ENCODE results near the gene TMEM156. TPM values are rescaled to one million over a fixed set of nuclear protein-coding genes. Genes with fewer than 3 reads are reported as not detected.

TMEM156 gene
- total and polyA plus RNA-seq, 7 donors: 0.08 to 0.15 (median 0.10) TPM; not detected in 4

DNA sequence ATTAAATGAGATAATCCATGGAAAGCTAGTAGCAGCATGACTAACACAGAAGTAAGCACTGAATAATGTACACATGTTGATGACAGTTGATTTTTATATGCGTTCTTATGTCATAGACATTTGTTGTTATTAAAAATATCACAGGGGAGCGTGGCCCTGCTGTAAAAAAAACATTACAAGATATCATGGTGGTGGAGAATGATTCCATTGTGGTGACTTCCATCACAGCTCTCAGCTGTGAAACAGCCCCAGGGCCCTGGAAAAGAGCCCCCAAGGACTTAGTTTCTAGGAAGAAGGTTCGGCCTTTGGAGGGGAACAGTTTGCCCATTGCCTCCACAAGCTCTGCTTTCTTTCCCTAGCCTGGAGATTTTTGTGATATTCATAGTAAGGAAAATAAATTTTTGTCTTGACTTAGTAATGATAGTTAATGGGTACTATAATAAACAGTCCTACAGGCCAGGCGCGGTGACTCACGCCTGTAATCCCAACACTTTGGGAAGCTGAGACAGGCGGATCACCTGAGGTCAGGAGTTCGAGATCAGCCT lies 114.7 kb downstream of the TMEM156 start:
- Histone ChIP-seq H3K4me3 (no peak overlapping the region), H3K4me1 (no peaks in the 10 kb centered on the region), H3K27me3 (ENCODE audit: insufficient read depth in 3 of 3, low read length in 2 of 3) (no peaks in the 10 kb centered on the region), H3K9me3 (no peaks in the 10 kb centered on the region), H3K27ac (no peak overlapping the region), H3K36me3 (ENCODE audit: insufficient read depth in 1 of 2, low read depth in 1 of 2) (peaks cover 10 to 98% of the 10 kb centered on the region in 2 donors)
- TF ChIP-seq, protein P1, sequence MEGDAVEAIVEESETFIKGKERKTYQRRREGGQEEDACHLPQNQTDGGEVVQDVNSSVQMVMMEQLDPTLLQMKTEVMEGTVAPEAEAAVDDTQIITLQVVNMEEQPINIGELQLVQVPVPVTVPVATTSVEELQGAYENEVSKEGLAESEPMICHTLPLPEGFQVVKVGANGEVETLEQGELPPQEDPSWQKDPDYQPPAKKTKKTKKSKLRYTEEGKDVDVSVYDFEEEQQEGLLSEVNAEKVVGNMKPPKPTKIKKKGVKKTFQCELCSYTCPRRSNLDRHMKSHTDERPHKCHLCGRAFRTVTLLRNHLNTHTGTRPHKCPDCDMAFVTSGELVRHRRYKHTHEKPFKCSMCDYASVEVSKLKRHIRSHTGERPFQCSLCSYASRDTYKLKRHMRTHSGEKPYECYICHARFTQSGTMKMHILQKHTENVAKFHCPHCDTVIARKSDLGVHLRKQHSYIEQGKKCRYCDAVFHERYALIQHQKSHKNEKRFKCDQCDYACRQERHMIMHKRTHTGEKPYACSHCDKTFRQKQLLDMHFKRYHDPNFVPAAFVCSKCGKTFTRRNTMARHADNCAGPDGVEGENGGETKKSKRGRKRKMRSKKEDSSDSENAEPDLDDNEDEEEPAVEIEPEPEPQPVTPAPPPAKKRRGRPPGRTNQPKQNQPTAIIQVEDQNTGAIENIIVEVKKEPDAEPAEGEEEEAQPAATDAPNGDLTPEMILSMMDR (IDR thresholded peaks at IDR 0.05): no peak
- intact Hi-C loops (cut with DNase I): no loop called here
- DNase-seq (no peak), ATAC-seq (no peak)
- 85 to 96% (median 85%) methylated on average over 8 of the region's 8 CpGs for WGBS, 3 donors

Other genes with a start within 250 kb of the TMEM156 start
- gene TLR10, start 249.4 kb downstream of the TMEM156 start, total RNA-seq: under 1 TPM in 3 of 4 donors, not detected in 1; 0.11 to 0.17 (median 0.15) TPM
- gene TLR10, start 249.4 kb downstream of the TMEM156 start, polyA plus RNA-seq: under 1 TPM in 2 of 3 donors, not detected in 1; 0.01 TPM
- gene TLR1, start 227.6 kb downstream of the TMEM156 start, total RNA-seq: 1 to 10 TPM; 1.7 to 4.1 (median 2.3) TPM
- gene TLR1, start 227.6 kb downstream of the TMEM156 start, polyA plus RNA-seq: under 1 TPM; 0.22 to 0.68 (median 0.61) TPM
- gene TLR6, start 175.6 kb downstream of the TMEM156 start, total RNA-seq: 1 to 10 TPM in 3 of 4 donors, under 1 TPM in 1; 0.79 to 1.3 (median 1.2) TPM
- under 1 TPM; 0.12 to 0.31 (median 0.13) TPM for gene TLR6, start 175.6 kb downstream of the TMEM156 start, polyA plus RNA-seq
- gene FAM114A1, start 164.6 kb downstream of the TMEM156 start, total RNA-seq: 10 to 100 TPM; 11.2 to 20.0 (median 17.5) TPM
- 10 to 100 TPM in 1 of 3 donors, 1 to 10 TPM in 2; 5.6 to 16.6 (median 8.9) TPM for gene FAM114A1, start 164.6 kb downstream of the TMEM156 start, polyA plus RNA-seq
- gene KLHL5, start 29.8 kb upstream of the TMEM156 start, total RNA-seq: 10 to 100 TPM; 10.1 to 14.9 (median 11.9) TPM
- 1 to 10 TPM; 6.7 to 9.7 (median 7.1) TPM for gene KLHL5, start 29.8 kb upstream of the TMEM156 start, polyA plus RNA-seq
- gene WDR19, start 150.1 kb upstream of the TMEM156 start, total RNA-seq: 1 to 10 TPM; 3.9 to 6.6 (median 4.6) TPM
- gene WDR19, start 150.1 kb upstream of the TMEM156 start, polyA plus RNA-seq: 1 to 10 TPM; 5.4 to 7.1 (median 7.1) TPM